ENCODE results near the gene RNF4. TPM values are rescaled to one million over a fixed set of nuclear protein-coding genes. Genes with fewer than 3 reads are reported as not detected.
"Not testable (repeated sequence)": the region's sequence is repeated elsewhere in the genome, so short reads cannot be mapped to it uniquely, and the experiment has no call there.

Gene RNF4
- total RNA-seq, 1 donor from 2014 or later = 56.3 TPM

- peak overlapping the region; percentile 97 for H3K27ac Mint-ChIP-seq (ENCODE audit: unreplicated experiment)
- TF ChIP-seq, protein P1, sequence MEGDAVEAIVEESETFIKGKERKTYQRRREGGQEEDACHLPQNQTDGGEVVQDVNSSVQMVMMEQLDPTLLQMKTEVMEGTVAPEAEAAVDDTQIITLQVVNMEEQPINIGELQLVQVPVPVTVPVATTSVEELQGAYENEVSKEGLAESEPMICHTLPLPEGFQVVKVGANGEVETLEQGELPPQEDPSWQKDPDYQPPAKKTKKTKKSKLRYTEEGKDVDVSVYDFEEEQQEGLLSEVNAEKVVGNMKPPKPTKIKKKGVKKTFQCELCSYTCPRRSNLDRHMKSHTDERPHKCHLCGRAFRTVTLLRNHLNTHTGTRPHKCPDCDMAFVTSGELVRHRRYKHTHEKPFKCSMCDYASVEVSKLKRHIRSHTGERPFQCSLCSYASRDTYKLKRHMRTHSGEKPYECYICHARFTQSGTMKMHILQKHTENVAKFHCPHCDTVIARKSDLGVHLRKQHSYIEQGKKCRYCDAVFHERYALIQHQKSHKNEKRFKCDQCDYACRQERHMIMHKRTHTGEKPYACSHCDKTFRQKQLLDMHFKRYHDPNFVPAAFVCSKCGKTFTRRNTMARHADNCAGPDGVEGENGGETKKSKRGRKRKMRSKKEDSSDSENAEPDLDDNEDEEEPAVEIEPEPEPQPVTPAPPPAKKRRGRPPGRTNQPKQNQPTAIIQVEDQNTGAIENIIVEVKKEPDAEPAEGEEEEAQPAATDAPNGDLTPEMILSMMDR (IDR thresholded peaks at IDR 0.05) = no peak
- no peaks in the 10 kb centered on the region for H3K36me3 Mint-ChIP-seq (ENCODE audit: low read depth)
- no peak for DNase-seq (ENCODE audit: low spot score)
- H3K4me1 Mint-ChIP-seq (ENCODE audit: low read depth) = peaks cover 21% of the 10 kb centered on the region
- H3K27me3 Mint-ChIP-seq (ENCODE audit: low read depth) = no peaks in the 10 kb centered on the region
- peak overlapping the region; percentile 90 for H3K4me3 Mint-ChIP-seq (ENCODE audit: unreplicated experiment)
- H3K9me3 Mint-ChIP-seq (ENCODE audit: low read depth) = no peaks in the 10 kb centered on the region
Measured at GRCh38 chr4:2534904-2535375, 66.0 kb downstream of the RNF4 start.

DNA sequence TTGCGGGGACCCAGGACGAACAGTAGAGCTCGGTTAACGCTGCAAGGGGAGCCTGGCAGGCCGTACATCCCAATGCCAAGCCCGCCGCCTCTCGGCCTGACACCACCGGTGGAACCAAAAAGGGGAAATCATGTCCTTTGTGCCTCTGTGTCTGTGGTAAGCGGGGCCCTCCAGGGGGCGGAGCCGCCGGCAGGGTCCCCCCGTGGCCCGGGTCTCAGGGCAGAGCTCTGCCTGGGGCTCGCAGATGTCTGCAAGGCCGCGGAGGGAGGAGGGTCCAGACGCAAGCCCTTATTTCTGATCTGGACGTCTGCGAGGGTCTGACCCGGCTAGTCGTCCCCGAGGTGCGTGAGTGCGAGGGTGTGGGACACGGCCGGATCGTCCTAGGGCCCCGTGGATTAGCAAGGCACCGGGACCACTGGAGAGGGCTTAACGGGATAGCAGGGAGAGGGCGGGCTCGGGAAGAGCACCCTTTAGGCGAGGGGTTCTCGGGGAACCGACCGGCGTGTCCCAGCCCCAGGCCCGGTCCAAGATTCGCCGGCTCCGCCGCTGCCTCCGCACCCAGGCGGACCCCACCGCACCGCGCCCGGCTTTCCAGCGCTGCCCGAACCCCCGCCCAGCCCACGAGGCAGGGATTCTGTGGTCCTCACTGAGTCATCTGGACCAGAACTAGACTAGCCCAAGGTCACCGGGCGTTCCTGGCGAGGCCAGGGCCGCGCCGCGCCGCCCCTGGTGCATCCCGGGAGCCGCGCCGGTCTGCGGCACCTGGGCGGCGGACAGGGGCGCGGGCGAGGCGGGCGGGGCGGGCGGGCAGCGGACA lies 66.7 kb downstream of the RNF4 start:
- no peaks in the 10 kb centered on the region for H3K36me3 Mint-ChIP-seq (ENCODE audit: low read depth)
- peak; percentile 90 for DNase-seq (ENCODE audit: low spot score)
- H3K27me3 Mint-ChIP-seq (ENCODE audit: low read depth) = no peaks in the 10 kb centered on the region
- H3K27ac Mint-ChIP-seq (ENCODE audit: unreplicated experiment) = peak overlapping the region; percentile 97
- peak overlapping the region; percentile 90 for H3K4me3 Mint-ChIP-seq (ENCODE audit: unreplicated experiment)
- TF ChIP-seq, protein P1 (IDR thresholded peaks at IDR 0.05) = peak; percentile 57
- no peaks in the 10 kb centered on the region for H3K9me3 Mint-ChIP-seq (ENCODE audit: low read depth)
- peaks cover 21% of the 10 kb centered on the region for H3K4me1 Mint-ChIP-seq (ENCODE audit: low read depth)

DNA sequence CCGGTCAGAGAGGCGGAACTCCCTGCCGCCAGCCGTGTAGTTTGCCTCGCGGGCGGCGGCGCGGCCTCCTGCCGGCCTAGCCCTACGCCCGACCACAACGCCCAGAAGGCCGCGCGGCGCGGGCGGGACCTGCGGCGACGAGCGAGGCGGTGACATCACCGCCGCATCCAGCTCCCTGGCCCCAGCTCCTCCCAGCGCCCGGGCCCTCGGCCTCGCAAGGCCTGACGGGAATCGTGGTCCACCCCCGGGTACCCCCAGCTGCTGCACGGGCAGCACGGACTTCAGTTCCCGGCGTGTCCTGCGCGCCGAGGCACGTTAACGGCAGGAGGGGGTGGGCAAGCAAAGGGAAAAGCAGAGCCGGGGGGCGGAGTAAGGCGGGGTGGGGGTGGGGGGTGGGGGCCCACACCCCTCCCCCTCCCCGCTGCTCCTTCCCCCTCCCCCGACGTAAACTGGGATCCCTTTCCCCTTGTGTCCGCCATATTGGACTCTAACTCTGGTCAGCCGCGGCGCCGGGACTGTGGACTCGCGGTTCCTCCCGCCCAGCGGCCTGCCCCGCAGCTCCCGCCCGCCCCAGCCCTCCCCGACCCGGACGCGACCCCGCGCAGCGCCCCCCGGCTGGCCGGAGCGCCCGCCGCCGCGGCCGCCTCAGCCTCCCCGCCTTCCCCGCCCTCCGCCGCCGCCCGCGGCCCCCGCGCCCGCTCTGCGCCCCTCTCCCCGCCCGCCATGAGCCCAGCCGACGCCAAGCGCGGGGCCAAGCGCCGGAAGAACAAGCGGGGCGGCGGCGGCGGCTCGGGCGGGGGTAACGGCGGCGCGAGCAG lies 67.5 kb downstream of the RNF4 start, which contains the start of gene FAM193A:
Gene FAM193A (plus strand): TSS at position 455 of the 818 bp plus-strand sequence. CDS start 269 bp downstream, at position 724.
- H3K4me1 Mint-ChIP-seq (ENCODE audit: low read depth) = peaks cover 21% of the 10 kb centered on the region
- H3K9me3 Mint-ChIP-seq (ENCODE audit: low read depth) = no peaks in the 10 kb centered on the region
- peak within 1 kb of the TSS; percentile 90 for H3K4me3 Mint-ChIP-seq (ENCODE audit: unreplicated experiment)
- peak within 1 kb of the TSS; percentile 97 for H3K27ac Mint-ChIP-seq (ENCODE audit: unreplicated experiment)
- H3K27me3 Mint-ChIP-seq (ENCODE audit: low read depth) = no peaks in the 10 kb centered on the region
- H3K36me3 Mint-ChIP-seq (ENCODE audit: low read depth) = no peaks in the 10 kb centered on the region
- peak; percentile 100 for DNase-seq (ENCODE audit: low spot score)
- TF ChIP-seq, protein P1 (IDR thresholded peaks at IDR 0.05) = no peak

DNA sequence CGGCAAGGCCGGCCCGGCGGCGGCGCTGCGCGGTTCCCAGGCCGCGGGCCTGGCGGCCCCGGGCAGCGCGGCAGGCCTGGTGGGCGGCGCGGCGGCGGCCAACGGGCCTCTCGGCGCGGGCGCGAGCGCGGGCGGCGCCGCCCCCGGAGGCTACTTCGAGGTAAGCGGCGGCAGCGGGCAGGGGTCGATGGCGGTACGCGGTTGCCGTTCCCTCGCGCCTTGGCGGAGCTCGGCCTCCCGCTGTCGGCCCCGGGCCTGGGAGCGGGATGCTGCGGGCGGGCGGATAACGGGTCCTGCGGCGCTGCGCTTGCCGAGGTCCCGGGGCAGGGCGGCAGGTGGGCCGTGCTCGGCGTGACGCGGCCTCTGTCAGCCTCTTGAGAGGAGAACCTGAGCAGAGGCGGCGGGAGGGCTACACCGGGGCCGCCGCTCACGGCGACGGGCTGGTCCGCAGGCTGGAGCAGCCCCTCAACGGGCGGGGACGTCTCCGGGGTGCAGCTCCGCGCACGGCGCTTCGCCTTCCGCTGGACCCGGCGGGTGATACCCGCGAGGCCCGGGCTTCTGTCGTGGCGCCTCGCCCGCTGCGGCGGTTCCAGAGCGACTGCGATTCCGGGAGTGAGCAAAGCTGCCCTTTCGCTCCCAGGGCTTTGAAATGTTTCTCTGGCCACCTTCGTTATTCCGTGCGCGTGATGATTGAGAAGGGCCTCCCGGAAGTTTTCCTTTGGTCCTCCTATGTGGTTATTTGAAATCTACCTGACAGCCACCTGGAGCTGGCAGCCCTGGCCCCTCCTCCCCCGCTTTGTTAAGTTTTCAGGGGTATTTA lies 68.3 kb downstream of the RNF4 start:
- Mint-ChIP-seq H3K4me3 (ENCODE audit: unreplicated experiment) (peak overlapping the region; percentile 81), H3K4me1 (ENCODE audit: low read depth) (peaks cover 21% of the 10 kb centered on the region), H3K27me3 (ENCODE audit: low read depth) (no peaks in the 10 kb centered on the region), H3K27ac (ENCODE audit: unreplicated experiment) (peak overlapping the region; percentile 76), H3K36me3 (ENCODE audit: low read depth) (no peaks in the 10 kb centered on the region), H3K9me3 (ENCODE audit: low read depth) (no peaks in the 10 kb centered on the region)
- peak; percentile 88 for DNase-seq (ENCODE audit: low spot score)
- TF ChIP-seq, protein P1 (IDR thresholded peaks at IDR 0.05) = no peak

GRCh38 chr4:2543580-2544191 lies 74.8 kb downstream of the RNF4 start:
- H3K4me3 Mint-ChIP-seq (ENCODE audit: unreplicated experiment); H3K27ac Mint-ChIP-seq (ENCODE audit: unreplicated experiment); H3K9me3 Mint-ChIP-seq (ENCODE audit: low read depth); H3K27me3 Mint-ChIP-seq (ENCODE audit: low read depth); H3K36me3 Mint-ChIP-seq (ENCODE audit: low read depth): not testable (repeated sequence)
- H3K4me1 Mint-ChIP-seq (ENCODE audit: low read depth) = peaks cover 19% of the 10 kb centered on the region
- DNase-seq (ENCODE audit: low spot score) = peak; percentile 12
